HL-60/S4 (cell line): ENCODE results near the gene CES4A.
"Not testable (repeated sequence)": the region's sequence is repeated elsewhere in the genome, so short reads cannot be mapped to it uniquely, and the experiment has no call there.

Experiments used
- in situ Hi-C: fragments of 300-500 bp; cut with MboI; formaldehyde crosslinking; loops from 2 replicates; pipeline ENCODE4 v1.14.3; 2022; ENCODE audit warnings: low sequenced_read_pairs

CES4A gene

DNA sequence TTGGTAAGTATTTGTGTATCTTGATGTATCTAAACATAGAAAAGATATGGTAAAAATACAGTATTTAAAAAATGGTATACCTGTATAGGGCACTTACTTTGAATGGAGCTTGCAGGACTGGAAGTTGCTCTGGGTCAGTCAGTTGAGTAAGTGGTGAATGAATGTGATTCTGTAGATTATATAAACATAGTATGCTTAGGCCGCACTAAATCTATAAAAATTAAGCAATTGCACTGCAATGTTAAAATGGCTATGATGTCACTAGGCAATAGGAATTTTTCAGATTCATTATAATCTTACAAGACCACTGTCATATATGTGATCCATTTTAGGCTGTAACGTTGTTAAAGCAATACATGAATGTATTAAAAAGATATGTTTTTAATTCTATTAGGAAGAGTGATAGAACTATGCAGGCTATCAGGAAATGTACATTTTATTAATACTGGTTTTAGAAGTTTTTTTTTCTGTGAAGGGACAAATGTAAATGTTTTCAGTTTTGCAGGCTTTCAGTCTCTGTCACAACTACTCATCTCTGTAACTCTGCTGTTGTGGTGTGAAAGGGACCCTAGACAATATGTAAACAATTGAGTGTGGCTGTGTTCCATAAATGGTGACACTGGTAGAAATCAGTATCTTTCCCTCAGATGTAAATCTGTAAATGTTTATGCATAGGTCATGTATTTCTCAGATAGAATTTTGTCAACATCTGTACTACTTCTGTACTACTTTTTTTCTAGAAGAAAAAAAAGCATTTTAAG lies 51.1 kb downstream of the CES4A start:
- in situ Hi-C loops: no loop called here

DNA sequence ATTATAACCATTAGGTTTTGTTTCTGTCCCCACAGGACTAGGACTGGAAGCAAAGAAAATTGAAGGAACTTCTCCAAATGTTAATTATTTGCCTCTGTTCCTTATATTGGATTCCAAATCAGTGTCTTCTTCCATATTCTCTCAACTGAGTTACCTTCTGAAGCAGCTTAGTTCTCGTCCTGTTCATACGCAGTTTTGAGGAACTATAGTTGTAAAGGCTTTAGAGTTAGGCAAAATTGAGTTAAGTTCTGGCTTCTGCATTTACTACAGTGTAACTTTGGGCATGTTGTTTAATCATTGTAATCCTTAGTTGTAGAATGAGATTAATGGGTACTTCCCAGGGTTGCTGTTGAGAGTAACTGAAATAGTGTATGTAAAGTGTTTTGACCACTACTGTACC lies 51.8 kb downstream of the CES4A start:
- in situ Hi-C loops: no loop called here

DNA sequence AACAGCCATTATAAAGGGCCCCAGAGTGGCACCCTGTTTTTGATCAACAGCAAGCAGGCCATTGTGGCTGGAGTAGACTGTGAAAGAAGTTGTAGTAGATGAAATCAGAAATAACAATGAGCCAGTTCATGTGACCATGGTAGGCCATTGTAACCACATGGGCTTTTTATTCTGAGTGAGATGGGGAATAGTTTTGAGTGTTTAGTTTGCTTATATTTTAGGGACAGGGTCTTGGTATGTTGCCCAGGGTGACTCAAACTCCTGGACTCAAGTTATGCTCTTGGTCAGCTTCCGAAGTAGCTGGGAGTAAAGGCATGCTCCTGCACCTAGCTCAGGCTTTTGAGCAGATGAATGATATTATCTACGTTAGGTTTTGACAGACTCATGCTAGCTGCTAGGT lies 52.5 kb downstream of the CES4A start:
- in situ Hi-C loops: no loop called here

DNA sequence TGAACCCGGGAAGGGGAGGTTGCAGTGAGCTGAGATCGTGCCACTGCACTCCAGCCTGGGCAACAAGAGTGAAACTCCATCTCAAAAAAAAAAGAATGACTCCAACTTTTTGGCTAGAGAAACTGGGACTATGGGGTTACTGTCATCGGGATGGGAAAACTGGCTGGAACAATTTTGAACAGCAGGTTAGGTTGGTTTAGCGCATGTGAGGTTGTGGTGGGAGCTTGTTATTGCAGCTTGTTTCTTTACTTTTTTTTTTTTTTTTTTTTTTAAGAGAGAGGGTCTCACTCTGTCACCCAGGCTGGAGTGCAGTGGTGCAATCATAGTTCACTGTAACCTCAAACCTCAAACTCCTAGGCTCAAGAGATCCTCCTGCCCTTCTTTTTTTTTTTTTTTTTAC lies 53.1 kb downstream of the CES4A start:
- in situ Hi-C loops: not testable (repeated sequence)

DNA sequence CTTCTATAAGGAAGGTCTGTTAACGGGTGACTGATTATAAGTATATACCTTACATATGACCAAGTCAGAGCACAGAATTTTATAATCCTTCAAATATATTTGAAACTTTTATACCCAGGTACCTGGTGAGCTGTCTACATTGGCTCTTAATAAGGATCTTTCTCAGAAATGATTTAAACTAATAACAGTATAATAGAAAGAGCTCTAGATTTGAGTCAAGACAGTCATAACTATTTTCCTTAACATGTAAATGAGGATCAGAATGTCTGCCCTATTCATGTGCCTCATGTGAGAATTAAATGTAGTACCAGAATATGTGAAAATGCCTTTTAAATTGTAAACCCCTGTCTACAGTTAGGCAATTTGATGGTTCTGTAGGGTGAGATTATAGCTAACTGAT lies 55.0 kb downstream of the CES4A start:
- in situ Hi-C loops: no loop called here

DNA sequence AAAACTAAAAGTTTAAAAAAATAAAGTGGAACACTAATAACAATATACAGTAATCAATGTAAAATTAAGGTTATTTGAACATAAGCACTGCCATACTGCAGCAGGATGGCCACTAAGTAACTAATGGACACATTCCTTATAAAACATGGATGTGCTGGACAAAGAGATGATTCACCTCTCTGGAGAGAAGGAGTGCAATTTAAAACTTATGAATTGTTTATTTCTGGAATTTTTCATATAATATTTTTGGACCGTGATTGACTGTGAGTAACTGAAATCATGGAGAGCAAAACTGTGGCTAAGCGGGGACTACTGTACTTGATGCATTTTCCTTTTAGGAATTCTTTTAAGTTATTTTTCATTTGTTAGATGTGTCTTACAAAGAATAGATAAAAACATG lies 62.4 kb downstream of the CES4A start:
- in situ Hi-C loops: no loop called here

DNA sequence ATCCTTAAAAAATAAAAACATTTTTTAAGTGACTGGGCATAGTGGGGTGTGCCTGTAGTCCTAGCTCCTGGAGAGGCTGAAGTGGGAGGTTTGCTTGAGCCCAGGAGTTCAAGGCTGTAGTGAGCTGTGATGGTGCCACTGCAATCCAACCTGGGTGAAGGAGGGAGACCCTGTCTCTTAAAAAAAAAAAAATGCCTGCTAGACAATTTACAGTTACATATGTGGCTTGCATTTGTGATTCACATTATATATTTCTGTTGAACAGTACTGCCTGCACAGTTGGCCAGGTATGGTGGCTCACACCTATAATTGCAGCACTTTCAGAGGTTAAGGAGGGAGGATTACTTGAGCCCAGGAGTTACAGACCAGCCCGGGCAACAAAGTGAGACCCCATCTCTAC lies 64.0 kb downstream of the CES4A start:
- in situ Hi-C loops: no loop called here

DNA sequence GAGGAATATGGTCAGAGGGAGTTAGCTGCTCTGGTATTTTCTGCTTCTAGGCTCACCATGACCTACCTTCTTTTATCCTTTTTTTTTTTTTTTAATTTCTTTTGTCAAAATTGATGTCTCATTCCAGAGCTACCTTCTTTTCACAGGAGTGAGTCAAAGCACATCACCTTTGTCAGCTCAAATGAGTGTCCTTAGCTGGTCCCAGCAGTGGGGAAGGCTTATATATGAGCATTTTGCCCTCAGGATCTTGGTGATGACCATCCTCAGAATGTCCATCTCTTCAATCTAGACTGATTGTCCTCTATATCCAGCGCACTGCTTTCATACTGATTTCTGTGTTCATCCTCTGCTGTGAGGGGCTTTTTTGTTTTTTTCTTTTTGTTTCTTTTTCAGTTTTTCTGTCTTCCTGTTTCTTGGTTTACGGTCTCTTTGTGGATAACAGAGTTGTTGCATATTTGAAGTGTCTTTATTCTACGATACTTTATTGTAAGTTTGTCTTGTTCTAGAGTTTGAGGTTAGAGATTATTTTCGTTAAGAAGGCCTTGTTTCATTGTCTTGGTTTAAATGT lies 65.5 kb downstream of the CES4A start:
- in situ Hi-C loops: no loop called here

DNA sequence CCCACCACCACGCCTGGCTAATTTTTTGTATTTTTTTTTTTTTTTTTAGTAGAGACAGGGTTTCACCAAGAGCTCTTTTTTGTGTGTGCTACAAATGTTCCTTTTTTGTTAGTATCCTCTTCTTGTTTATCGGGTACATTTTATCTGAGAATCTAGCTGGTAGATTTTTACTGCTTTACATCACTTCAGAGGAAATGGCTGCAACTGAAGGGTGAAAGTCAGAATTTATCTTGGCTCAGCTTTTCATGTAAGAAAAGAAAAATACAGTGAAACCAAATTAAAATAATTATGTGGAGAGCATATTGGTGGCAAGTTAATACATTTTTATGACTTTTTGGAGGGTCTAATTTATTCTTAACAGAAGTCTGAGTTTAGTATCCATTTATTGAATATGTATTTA lies 66.5 kb downstream of the CES4A start:
- in situ Hi-C loops: no loop called here

DNA sequence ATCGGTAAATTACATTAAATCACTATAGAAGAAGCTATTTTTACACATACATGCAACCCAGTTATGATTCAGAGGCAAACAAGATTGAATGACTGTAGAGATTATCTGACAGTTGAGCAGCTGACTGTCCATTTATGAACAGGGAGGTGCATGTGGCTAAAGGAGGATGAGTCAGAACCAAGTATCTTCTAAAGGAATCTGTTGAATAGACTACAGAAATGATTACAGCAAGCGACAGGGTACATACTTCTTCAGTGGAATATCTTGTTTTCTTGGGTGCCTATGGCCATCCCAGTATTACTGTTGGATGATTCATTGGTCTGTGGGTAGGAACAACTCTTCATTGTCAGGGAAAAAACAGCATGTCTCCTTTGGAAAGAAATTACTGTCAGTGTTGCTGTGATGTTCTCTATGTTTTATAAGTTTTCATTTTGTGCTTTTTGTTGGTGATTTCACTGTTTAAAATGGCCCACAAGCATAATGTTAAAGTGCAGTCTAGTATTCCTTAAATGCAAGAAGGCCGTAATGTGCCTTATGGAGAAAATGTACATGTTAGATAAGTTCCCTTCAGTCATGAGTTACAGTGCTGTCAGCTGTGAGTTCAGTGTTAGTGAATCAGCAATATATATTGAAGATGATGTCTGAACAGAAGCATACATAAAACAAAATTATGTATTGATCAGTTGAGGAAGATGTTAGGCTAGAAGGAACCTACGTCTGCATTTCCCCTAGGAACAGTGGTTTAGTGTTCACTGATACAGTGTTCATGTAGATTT lies 67.5 kb downstream of the CES4A start:
- in situ Hi-C loops: no loop called here
